Body of pancreas (tissue), 4 donors: ENCODE results near the gene SLC12A4. TPM values are rescaled to one million over a fixed set of nuclear protein-coding genes. Genes with fewer than 3 reads are reported as not detected.
"Not testable (repeated sequence)": the region's sequence is repeated elsewhere in the genome, so short reads cannot be mapped to it uniquely, and the experiment has no call there.

Experiments used
- ATAC-seq: fragments of 150-250 bp; one replicate; pipeline ENCODE4 v1.9.1; 2016
- DNase-seq, 4 donors: peaks; one replicate each; pipeline ENCODE4 v3.0.0-alpha.2; 2019
- H3K27ac ChIP-seq, 4 donors: fragments of 200-600 bp; sonication (generic); 1 replicate in 3 of 4; 2 replicates in 1 of 4; pipeline versions ENCODE4 v1.5.1 to v1.6.1; 2016 to 2019; ENCODE audit warnings: mild to moderate bottlenecking in 1 of 4, mixed read lengths in 1 of 4, moderate library complexity in 1 of 4
- H3K27me3 ChIP-seq, 2 donors: fragments of 200-600 bp; sonication (generic); one replicate each; pipeline ENCODE4 v1.6.0; 2016; ENCODE audit warnings: mild to moderate bottlenecking in 1 of 2
- H3K36me3 ChIP-seq, 2 donors: fragments of 200-600 bp; sonication (generic); replicated peaks in 1 of 2; 2 replicates each; pipeline ENCODE4 v1.5.1; 2016; ENCODE audit warnings: low read depth in 2 of 2; ENCODE audit not compliant: insufficient read depth in 1 of 2
- H3K4me1 ChIP-seq: fragments of 200-600 bp; sonication (generic); one replicate; pipeline ENCODE4 v1.6.0; 2016
- H3K4me3 ChIP-seq, 2 donors: fragments of 200-600 bp; sonication (generic); 1 replicate in 1 of 2; 2 replicates in 1 of 2; pipeline ENCODE4 v1.5.1; 2016 to 2019
- H3K9me3 ChIP-seq, 3 donors: fragments of 200-600 bp; sonication (generic); 1 replicate in 2 of 3; 2 replicates in 1 of 3; pipeline ENCODE4 v1.5.1; 2016
- CTCF ChIP-seq, 7 experiments: fragments of 450-650 bp in 4 of 7; fragments of 200-600 bp in 3 of 7; sonication (generic) in 3 of 7; IDR thresholded peaks; one replicate each; pipeline ENCODE4 v1.5.1; 2016 to 2019; ENCODE audit warnings: antibody characterized with exemption in 7 of 7
- POLR2A ChIP-seq, 3 donors: fragments of 450-650 bp; IDR thresholded peaks; one replicate each; pipeline ENCODE4 v1.6.1; 2016; ENCODE audit warnings: antibody characterized with exemption in 3 of 3, mild to moderate bottlenecking in 2 of 3
- WGBS, 2 donors: methylation state at CpG; one replicate each; pipeline ENCODE4 v1.1.5; 2017; 5-methylcytosine and 5-hydroxymethylcytosine counted together
- intact Hi-C: fragments of 100-400 bp; cut with DNase I; formaldehyde crosslinking; loops from one replicate; pipeline ENCODE4 v1.15.1; 2023
- total RNA-seq, 2 donors: library from RNA; depleted of rRNA; stranded (reverse); fragments of >200 nt; gene quantifications; one replicate each; pipeline ENCODE4 v1.1.0, GENCODE V29; 2016

The SLC12A4 gene
- total RNA-seq, 2 donors from 2014 or later = 23.3 to 61.3 TPM

GRCh38 chr16:67977469-67978227 lies 9.2 kb upstream of the SLC12A4 start:
- Histone ChIP-seq H3K36me3 (no peaks in the 10 kb centered on the region), H3K4me3 (no peak overlapping the region), H3K9me3 (no peaks in the 10 kb centered on the region), H3K4me1 (no peaks in the 10 kb centered on the region), H3K27me3 (no peaks in the 10 kb centered on the region), H3K27ac (no peak overlapping the region)
- no peak for DNase-seq
- no peak for ATAC-seq
- 67 to 79% methylated on average over 7 to 9 of the region's 9 CpGs for WGBS, 2 donors
- no peak for TF ChIP-seq POLR2A (IDR thresholded peaks at IDR 0.05)
- no peak for TF ChIP-seq CTCF (IDR thresholded peaks at IDR 0.05)
- intact Hi-C loops = no loop called here

GRCh38 chr16:67977005-67977404 lies 8.6 kb upstream of the SLC12A4 start:
- no peak for DNase-seq
- H3K27me3 ChIP-seq = no peaks in the 10 kb centered on the region
- no peaks in the 10 kb centered on the region for H3K9me3 ChIP-seq
- no peak for ATAC-seq
- no peaks in the 10 kb centered on the region for H3K36me3 ChIP-seq
- no peaks in the 10 kb centered on the region for H3K4me1 ChIP-seq
- no peak for TF ChIP-seq POLR2A (IDR thresholded peaks at IDR 0.05)
- TF ChIP-seq CTCF (IDR thresholded peaks at IDR 0.05) = no peak
- no peak overlapping the region for H3K27ac ChIP-seq
- no peak overlapping the region for H3K4me3 ChIP-seq
- intact Hi-C loops = no loop called here
- WGBS, 2 donors = 51 to 55% methylated on average over 5 of the region's 5 CpGs

- no peak for ATAC-seq
- TF ChIP-seq POLR2A (IDR thresholded peaks at IDR 0.05) (no peak), CTCF (IDR thresholded peaks at IDR 0.05) (no peak)
These were observed 7.8 kb upstream of the SLC12A4 start for GRCh38 chr16:67976205-67976604.

GRCh38 chr16:67975321-67976105 lies 7.1 kb upstream of the SLC12A4 start:
- intact Hi-C loops = no loop called here
- H3K27me3 ChIP-seq = no peaks in the 10 kb centered on the region
- no peak overlapping the region for H3K27ac ChIP-seq
- no peaks in the 10 kb centered on the region for H3K36me3 ChIP-seq
- TF ChIP-seq POLR2A (IDR thresholded peaks at IDR 0.05) = no peak
- no peak for TF ChIP-seq CTCF (IDR thresholded peaks at IDR 0.05)
- no peak for DNase-seq
- H3K4me3 ChIP-seq = no peak overlapping the region
- WGBS, 2 donors = 54 to 61% methylated on average over 8 to 14 of the region's 14 CpGs
- ATAC-seq = no peak
- H3K4me1 ChIP-seq = no peaks in the 10 kb centered on the region
- H3K9me3 ChIP-seq = no peaks in the 10 kb centered on the region

More at GRCh38 chr16:67976205-67976604, 7.8 kb upstream of the SLC12A4 start:
- 87 to 100% methylated on average over 2 of the region's 2 CpGs for WGBS, 2 donors
- Histone ChIP-seq H3K4me1 (no peaks in the 10 kb centered on the region), H3K27ac (no peak overlapping the region), H3K36me3 (no peaks in the 10 kb centered on the region), H3K4me3 (no peak overlapping the region), H3K9me3 (no peaks in the 10 kb centered on the region), H3K27me3 (no peaks in the 10 kb centered on the region)
- intact Hi-C loops = no loop called here
- DNase-seq = no peak

GRCh38 chr16:67972285-67972684 lies 3.8 kb upstream of the SLC12A4 start:
- WGBS, 2 donors = 85 to 88% methylated on average over 6 to 7 of the region's 7 CpGs
- ATAC-seq, intact Hi-C loops, DNase-seq, H3K9me3 ChIP-seq, H3K36me3 ChIP-seq, H3K27me3 ChIP-seq, H3K4me1 ChIP-seq, H3K27ac ChIP-seq, H3K4me3 ChIP-seq: not testable (repeated sequence)
